Endothelial cell of umbilical vein (primary cell): Measurements from ENCODE around the gene KIF26B. TPM values are rescaled to one million over a fixed set of nuclear protein-coding genes. Genes with fewer than 3 reads are reported as not detected.

Source experiments
- BruUV-seq: library from RNA; stranded (reverse); fragments of 400-500 nt; replicated peaks from 2 replicates; lab custom pipeline; 2021; lab: Mats Ljungman, UMichigan
- CTCF ChIA-PET: fragments of 300-600, 350-600 bp; sonication (Branson Sonifier 250); formaldehyde crosslinking; loops from one replicate; lab custom pipeline; 2021; ENCODE audit warnings: antibody characterized with exemption, inconsistent platforms; lab: Charles Lee
- POLR2A ChIA-PET: fragments of 300-600, 350-600 bp; sonication (Branson Sonifier 250); formaldehyde crosslinking; loops from one replicate; lab custom pipeline; 2021; ENCODE audit warnings: antibody characterized with exemption, inconsistent platforms; lab: Charles Lee
- DNase-seq: peaks from one replicate; pipeline ENCODE4 v3.0.0-alpha.2; 2011; ENCODE audit warnings: low read depth, low spot score
- FAIRE-seq: peaks from 2 replicates; lab custom pipeline; 2011; peaks lifted over from hg19 to GRCh38; lab: Jason Lieb, UNC
- H2AFZ ChIP-seq: 2 replicates; pipeline ENCODE4 v1.6.0; 2012; ENCODE audit warnings: low read depth, low read length, control low read depth, inconsistent platforms
- H3K27ac ChIP-seq: 2 replicates; pipeline ENCODE4 v1.5.1; 2011; ENCODE audit warnings: low read depth, mild to moderate bottlenecking, control low read depth, low read length, moderate library complexity; ENCODE audit not compliant: insufficient read depth
- H3K27me3 ChIP-seq, 2 experiments: 2 replicates each; pipeline versions ENCODE4 v1.6.0 to v1.6.1; 2011; ENCODE audit warnings: low read length in 2 of 2, mixed read lengths in 1 of 2; ENCODE audit not compliant: control insufficient read depth in 2 of 2, insufficient read depth in 2 of 2
- H3K36me3 ChIP-seq, 2 experiments: 2 replicates in 1 of 2; 3 replicates in 1 of 2; pipeline ENCODE4 v1.5.1; 2011; ENCODE audit warnings: low read length in 2 of 2, mild to moderate bottlenecking in 1 of 2, moderate library complexity in 1 of 2; ENCODE audit not compliant: control insufficient read depth in 2 of 2, insufficient read depth in 2 of 2; ENCODE audit errors: extremely low read depth in 1 of 2
- H3K4me1 ChIP-seq: 3 replicates; pipeline ENCODE4 v1.5.1; 2011; ENCODE audit warnings: mild to moderate bottlenecking, low read length; ENCODE audit not compliant: control insufficient read depth, insufficient read depth; ENCODE audit errors: extremely low read depth
- H3K4me2 ChIP-seq: 2 replicates; pipeline ENCODE4 v1.6.1; 2011; ENCODE audit warnings: low read length, control low read depth, mixed read lengths; ENCODE audit not compliant: insufficient read depth
- H3K4me3 ChIP-seq, 3 experiments: fragments of 200-600 bp in 1 of 3; sonication (generic), shearing (Covaris generic) in 1 of 3; replicated peaks in 1 of 3; 2 replicates each; pipeline ENCODE4 v1.5.1; 2011 to 2016; ENCODE audit warnings: control low read depth in 3 of 3, low read length in 3 of 3, mild to moderate bottlenecking in 2 of 3, inconsistent platforms in 1 of 3, low read depth in 1 of 3, moderate library complexity in 1 of 3; ENCODE audit not compliant: insufficient read depth in 1 of 3
- H3K79me2 ChIP-seq: 2 replicates; pipeline ENCODE4 v1.6.0; 2012; ENCODE audit warnings: low read length, inconsistent platforms; ENCODE audit not compliant: control insufficient read depth, insufficient read depth
- H3K9ac ChIP-seq: replicated peaks from 2 replicates; pipeline ENCODE3; 2011; ENCODE audit warnings: low read length, control low read depth; ENCODE audit not compliant: insufficient read depth; ENCODE audit errors: extremely low read depth
- H3K9me1 ChIP-seq: replicated peaks from 3 replicates; pipeline ENCODE4 v1.6.0; 2011; ENCODE audit warnings: mild to moderate bottlenecking, low read length; ENCODE audit not compliant: control insufficient read depth, insufficient read depth; ENCODE audit errors: extremely low read depth
- H3K9me3 ChIP-seq: replicated peaks from 2 replicates; pipeline ENCODE4 v1.5.1; 2012; ENCODE audit warnings: low read length, inconsistent platforms; ENCODE audit not compliant: control insufficient read depth, insufficient read depth
- H4K20me1 ChIP-seq: replicated peaks from 2 replicates; pipeline ENCODE3; 2011; ENCODE audit warnings: mild to moderate bottlenecking, low read length; ENCODE audit not compliant: control insufficient read depth, insufficient read depth; ENCODE audit errors: extremely low read depth
- CTCF ChIP-seq, 2 donors: IDR thresholded peaks; 1 replicate in 1 of 2; 2 replicates in 1 of 2; pipeline ENCODE4 v1.5.1; 2011; ENCODE audit warnings: low read length in 2 of 2, mild to moderate bottlenecking in 2 of 2, moderate library complexity in 2 of 2, control low read depth in 1 of 2, inconsistent platforms in 1 of 2, low read depth in 1 of 2; ENCODE audit not compliant: insufficient read depth in 1 of 2; ENCODE audit errors: extremely low read depth in 1 of 2
- EZH2 ChIP-seq: IDR thresholded peaks from 2 replicates; pipeline ENCODE4 v1.6.1; 2012; ENCODE audit warnings: borderline replicate concordance, low read depth, mild to moderate bottlenecking, moderate library complexity, low read length, inconsistent platforms; ENCODE audit not compliant: severe bottlenecking
- FOS ChIP-seq: IDR thresholded peaks from 2 replicates; pipeline ENCODE4 v1.6.1; 2011; ENCODE audit warnings: mild to moderate bottlenecking, low read length, moderate library complexity, borderline replicate concordance; ENCODE audit not compliant: insufficient read depth
- GATA2 ChIP-seq: IDR thresholded peaks from 2 replicates; pipeline ENCODE4 v1.7.0; 2011; ENCODE audit warnings: low read depth, mild to moderate bottlenecking, moderate library complexity, mixed read lengths, low read length; ENCODE audit not compliant: insufficient read length, insufficient read depth
- JUN ChIP-seq: IDR thresholded peaks from 2 replicates; pipeline ENCODE4 v1.6.1; 2011; ENCODE audit warnings: borderline replicate concordance, low read depth; ENCODE audit not compliant: insufficient read length, insufficient read depth
- MAX ChIP-seq: IDR thresholded peaks from 2 replicates; pipeline ENCODE4 v1.6.1; 2011; ENCODE audit not compliant: insufficient read depth, insufficient read length
- MYC ChIP-seq: IDR thresholded peaks from one replicate; pipeline ENCODE4 v1.6.1; 2011; ENCODE audit warnings: mild to moderate bottlenecking, low read depth, low read length
- POLR2A ChIP-seq: IDR thresholded peaks from 2 replicates; pipeline ENCODE4 v1.6.1; 2012; ENCODE audit warnings: low read depth, mild to moderate bottlenecking, control low read depth, low read length
- POLR2AphosphoS5 ChIP-seq: IDR thresholded peaks from 2 replicates; pipeline ENCODE4 v1.6.1; 2012; ENCODE audit warnings: low read depth, mild to moderate bottlenecking, control low read depth, low read length, moderate library complexity; ENCODE audit not compliant: insufficient read depth
- dilution Hi-C: fragments of 300-500 bp; cut with MboI; formaldehyde crosslinking; loops from one replicate; pipeline ENCODE4 v1.15.0; 2019; ENCODE audit warnings: low sequenced_read_pairs; ENCODE audit not compliant: extremely low pct_ligation_motif_present
- intact Hi-C: fragments of 100-400 bp; cut with micrococcal nuclease; formaldehyde crosslinking; loops from one replicate; pipeline ENCODE4 v1.10.0; 2022
- polyA plus RNA-seq, 4 experiments: library from polyadenylated mRNA; depleted of rRNA in 3 of 4; stranded (reverse) in 3 of 4; unstranded in 1 of 4; fragments of >200 nt; gene quantifications; 2 replicates each; pipeline versions ENCODE4 v1.2.1 to v1.2.3, GENCODE V29; 2011 to 2012; ENCODE audit warnings: missing spikeins in 1 of 4
- total RNA-seq: library from RNA; stranded (reverse); gene quantifications from 2 replicates; pipeline ENCODE4 v1.2.3, GENCODE V29; 2021

The KIF26B gene
- total and polyA plus RNA-seq, 2 donors (not counting 3 experiments of a cell fraction or from before 2014, with no cell fraction given): 0.04 to 0.49 TPM

- H3K4me1 ChIP-seq: no peaks in the 10 kb centered on the region
- no peak overlapping the region for H3K4me2 ChIP-seq
- no peak overlapping the region for H3K9ac ChIP-seq
- no peaks in the 10 kb centered on the region for H3K79me2 ChIP-seq
- intact Hi-C loops (no loop called here), dilution Hi-C loops (no loop called here)
- H3K4me3 ChIP-seq: no peak overlapping the region
- no peaks in the 10 kb centered on the region for H4K20me1 ChIP-seq
- ChIA-PET CTCF (no interaction called here), POLR2A (no interaction called here)
- no peaks in the 10 kb centered on the region for H3K9me1 ChIP-seq
- TF ChIP-seq POLR2AphosphoS5 (no peak), CTCF (IDR thresholded peaks at IDR 0.05; ENCODE audit: extremely low read depth in 1 of 2, insufficient read depth in 1 of 2, low read depth in 1 of 2, low read length in 2 of 2) (no peak), JUN (no peak), EZH2 (no peak), MAX (no peak), FOS (no peak), GATA2 (no peak), MYC (no peak), POLR2A (no peak)
- no peaks in the 10 kb centered on the region for H3K36me3 ChIP-seq
- DNase-seq: no peak
- BruUV-seq: no TSS peak
- no peak overlapping the region for H3K27ac ChIP-seq
- no peak for FAIRE-seq
- no peaks in the 10 kb centered on the region for H3K9me3 ChIP-seq
- H3K27me3 ChIP-seq: no peaks in the 10 kb centered on the region
- no peak overlapping the region for H2AFZ ChIP-seq
These were observed 348.8 kb downstream of the KIF26B start for GRCh38 chr1:245503548-245503947.
